Testis (tissue), 3 donors: Measurements from ENCODE around the gene SEC24A. TPM values are rescaled to one million over a fixed set of nuclear protein-coding genes. Genes with fewer than 3 reads are reported as not detected.
"Not testable (repeated sequence)": the region's sequence is repeated elsewhere in the genome, so short reads cannot be mapped to it uniquely, and the experiment has no call there.

Source experiments
- DNase-seq: peaks from one replicate; pipeline ENCODE4 v3.0.0-alpha.2; 2019
- H3K27ac ChIP-seq, 2 donors: fragments of 200-600 bp; sonication (generic); one replicate each; pipeline ENCODE4 v1.5.1; 2019
- H3K27me3 ChIP-seq: fragments of 200-600 bp; sonication (generic); one replicate; pipeline ENCODE4 v1.5.1; 2019
- H3K36me3 ChIP-seq: fragments of 200-600 bp; sonication (generic); one replicate; pipeline ENCODE4 v1.5.1; 2017; ENCODE audit warnings: low read depth; ENCODE audit errors: missing control alignments
- H3K4me1 ChIP-seq: fragments of 200-600 bp; sonication (generic); one replicate; pipeline ENCODE4 v1.5.1; 2019
- H3K4me3 ChIP-seq, 2 donors: fragments of 200-600 bp; sonication (generic); one replicate each; pipeline ENCODE4 v1.5.1; 2017 to 2019
- H3K9me3 ChIP-seq: fragments of 200-600 bp; sonication (generic); one replicate; pipeline ENCODE4 v1.5.1; 2017
- CTCF ChIP-seq, 3 experiments: fragments of 450-650 bp in 2 of 3; fragments of 200-600 bp in 1 of 3; sonication (generic) in 1 of 3; IDR thresholded peaks; one replicate each; pipeline ENCODE4 v1.5.1; 2016 to 2019; ENCODE audit warnings: antibody characterized with exemption in 3 of 3, mild to moderate bottlenecking in 2 of 3, moderate library complexity in 1 of 3
- POLR2A ChIP-seq: fragments of 450-650 bp; IDR thresholded peaks from one replicate; pipeline ENCODE4 v1.6.1; 2017; ENCODE audit warnings: antibody characterized with exemption, mild to moderate bottlenecking, moderate library complexity
- WGBS, 2 donors: methylation state at CpG; one replicate each; pipeline ENCODE4 v1.1.5; 2018; 5-methylcytosine and 5-hydroxymethylcytosine counted together
- intact Hi-C: fragments of 100-400 bp; cut with DNase I; formaldehyde crosslinking; loops from one replicate; pipeline ENCODE4 v1.15.1; 2023; ENCODE audit warnings: low total_unique reads
- polyA plus RNA-seq: library from polyadenylated mRNA; stranded (reverse); fragments of 350-450 nt; fragmentation: Illumina TruSeq; extraction: RNeasy Lipid Tissue Mini Kit (QIAGEN cat#74804); gene quantifications from one replicate; pipeline ENCODE4 v1.2.3, GENCODE V29; 2014; ENCODE audit warnings: low read depth, low replicate concordance; ENCODE audit not compliant: insufficient read depth
- total RNA-seq, 2 donors: library from RNA; depleted of rRNA; stranded (reverse); fragments of >200 nt; gene quantifications; one replicate each; pipeline ENCODE4 v1.2.3, GENCODE V29; 2016

SEC24A gene
- total and polyA plus RNA-seq, 3 donors from 2014 or later: 10.3 to 16.7 (median 13.7) TPM

DNA sequence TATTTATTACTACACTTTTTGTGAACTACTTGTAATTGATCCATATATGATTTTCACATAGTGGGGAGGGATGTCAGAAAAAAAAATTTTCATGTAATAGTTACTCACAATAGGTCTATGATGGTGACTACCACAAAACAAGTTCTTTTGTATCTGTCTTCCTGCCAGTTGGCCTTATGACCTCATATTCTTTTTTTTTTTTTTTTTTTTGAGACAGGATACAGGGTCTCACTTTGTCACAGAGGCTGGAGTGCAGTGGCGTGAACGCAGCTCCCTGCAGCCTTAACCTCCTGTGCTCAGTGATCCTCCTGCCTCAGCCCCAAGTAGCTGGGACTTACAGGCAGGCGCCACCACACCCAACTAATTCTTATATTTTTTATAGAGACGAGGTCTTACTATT, 10.9 kb downstream of the SEC24A start:
- intact Hi-C loops: no loop called here
- Histone ChIP-seq H3K27ac (no peak overlapping the region), H3K9me3 (no peaks in the 10 kb centered on the region), H3K36me3 (no peaks in the 10 kb centered on the region), H3K4me1 (no peaks in the 10 kb centered on the region), H3K27me3 (no peaks in the 10 kb centered on the region), H3K4me3 (no peak overlapping the region)
- DNase-seq: no peak
- TF ChIP-seq POLR2A: no peak
- TF ChIP-seq CTCF (IDR thresholded peaks at IDR 0.05): no peak
- WGBS, 2 donors: 85 to 95% methylated on average over 4 of the region's 4 CpGs

- Histone ChIP-seq H3K9me3 (no peaks in the 10 kb centered on the region), H3K36me3 (no peaks in the 10 kb centered on the region), H3K27ac (no peak overlapping the region), H3K27me3 (no peaks in the 10 kb centered on the region), H3K4me3 (no peak overlapping the region), H3K4me1 (no peaks in the 10 kb centered on the region)
- intact Hi-C loops: no loop called here
- WGBS, 2 donors: 97 to 98% methylated on average over 6 of the region's 6 CpGs
- TF ChIP-seq CTCF (IDR thresholded peaks at IDR 0.05): no peak
- no peak for TF ChIP-seq POLR2A
- DNase-seq: no peak
Measured at GRCh38 chr5:134659922-134660321, 11.3 kb downstream of the SEC24A start.

DNA sequence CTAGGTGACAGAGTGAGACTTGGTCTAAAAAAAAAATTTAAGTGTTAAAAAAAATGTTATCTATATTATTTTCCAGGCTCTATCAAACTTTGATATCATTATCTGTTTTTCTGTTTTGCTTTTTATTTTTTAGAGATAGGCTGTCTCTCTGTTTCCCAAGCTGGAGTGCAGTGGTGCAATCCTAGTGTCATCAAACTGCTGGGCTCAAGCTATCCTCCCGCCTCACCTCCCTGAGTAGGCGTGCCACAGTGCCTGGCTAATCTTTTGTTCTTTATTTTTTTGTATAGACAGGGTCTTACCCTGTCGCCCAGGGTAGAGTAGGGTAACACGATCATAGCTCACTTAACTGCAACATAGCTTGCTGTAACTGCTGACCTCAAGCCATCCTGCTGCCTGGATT, 14.4 kb downstream of the SEC24A start:
- H3K27ac ChIP-seq: no peak overlapping the region
- 85 to 89% methylated on average over 4 of the region's 4 CpGs for WGBS, 2 donors
- DNase-seq: no peak

GRCh38 chr5:134664448-134664847, 15.9 kb downstream of the SEC24A start:
- Histone ChIP-seq H3K27ac (no peak overlapping the region), H3K36me3 (no peaks in the 10 kb centered on the region), H3K4me1 (no peaks in the 10 kb centered on the region), H3K9me3 (no peaks in the 10 kb centered on the region), H3K27me3 (no peaks in the 10 kb centered on the region), H3K4me3 (no peak overlapping the region)
- WGBS, 2 donors: 90 to 98% methylated on average over 3 of the region's 3 CpGs
- no peak for TF ChIP-seq CTCF (IDR thresholded peaks at IDR 0.05)
- no peak for DNase-seq
- intact Hi-C loops: no loop called here

More for the DNA sequence above, 14.4 kb downstream of the SEC24A start:
- no peaks in the 10 kb centered on the region for H3K36me3 ChIP-seq
- TF ChIP-seq CTCF (IDR thresholded peaks at IDR 0.05): no peak
- no peak for TF ChIP-seq POLR2A
- no peaks in the 10 kb centered on the region for H3K9me3 ChIP-seq
- no peaks in the 10 kb centered on the region for H3K4me1 ChIP-seq
- no peak overlapping the region for H3K4me3 ChIP-seq
- no peaks in the 10 kb centered on the region for H3K27me3 ChIP-seq
- intact Hi-C loops: no loop called here

GRCh38 chr5:134673546-134673945, 25.0 kb downstream of the SEC24A start:
- H3K27me3 ChIP-seq, H3K4me1 ChIP-seq, H3K36me3 ChIP-seq, DNase-seq, H3K9me3 ChIP-seq, intact Hi-C loops, H3K4me3 ChIP-seq, H3K27ac ChIP-seq: not testable (repeated sequence)
- 93 to 96% methylated on average over 4 of the region's 4 CpGs for WGBS, 2 donors

DNA sequence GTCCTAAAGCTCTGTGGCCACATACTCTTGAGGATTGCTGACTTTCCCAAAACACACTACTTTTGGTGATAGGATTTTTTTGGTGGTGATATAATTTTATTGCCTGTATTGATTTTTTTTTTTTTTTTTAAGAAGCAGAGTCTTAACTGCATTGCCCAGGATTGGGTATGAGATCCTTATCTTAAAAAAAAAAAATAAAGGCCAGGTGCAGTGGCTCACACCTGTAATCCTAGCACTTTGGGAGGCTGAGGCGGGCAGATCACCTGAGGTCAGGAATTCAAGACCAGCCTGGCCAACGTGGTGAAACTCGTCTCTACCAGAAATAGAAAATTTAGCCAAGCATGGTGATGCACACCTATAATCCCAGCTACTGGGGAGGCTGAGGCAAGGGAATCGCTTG, 28.8 kb downstream of the SEC24A start:
- H3K27ac ChIP-seq, H3K27me3 ChIP-seq, H3K4me3 ChIP-seq, H3K36me3 ChIP-seq, H3K4me1 ChIP-seq, DNase-seq, intact Hi-C loops, H3K9me3 ChIP-seq: not testable (repeated sequence)
- WGBS, 2 donors: 92 to 95% methylated on average over 4 of the region's 4 CpGs

- H3K27me3 ChIP-seq, H3K4me3 ChIP-seq, DNase-seq, H3K36me3 ChIP-seq, intact Hi-C loops, H3K9me3 ChIP-seq, H3K4me1 ChIP-seq, H3K27ac ChIP-seq: not testable (repeated sequence)
- 86 to 92% methylated on average over 8 of the region's 8 CpGs for WGBS, 2 donors
Measured at GRCh38 chr5:134690144-134690543, 41.6 kb downstream of the SEC24A start.
